Measurements from ENCODE around the gene PPM1H.

GRCh38 chr12:62603061-62603810, 331.7 kb downstream of the PPM1H start:
- TF ChIP-seq CTCF (conservative IDR thresholded peaks at IDR 0.05; ENCODE audit: low read depth, low read length) (peak; percentile 44), EZH2 (IDR thresholded peaks at IDR 0.05; ENCODE audit: low read length, unreplicated experiment) (no peak), EZH2phosphoT487 (IDR thresholded peaks at IDR 0.05; ENCODE audit: borderline replicate concordance, low read length) (no peak)
